AG04449 (cell line): ENCODE measurements around the gene TFCP2.

Experiments
- CTCF ChIA-PET: fragments of 350-600 bp; formaldehyde crosslinking; extraction: SDS; loops from one replicate; lab custom pipeline; 2021; ENCODE audit warnings: antibody characterized with exemption; lab: Yijun Ruan, JAX
- POLR2A ChIA-PET: fragments of 400-600, 350-600 bp; formaldehyde crosslinking; extraction: SDS; loops from one replicate; lab custom pipeline; 2020; ENCODE audit warnings: antibody characterized with exemption, inconsistent platforms; lab: Yijun Ruan, JAX
- DNase-seq: peaks from one replicate; pipeline ENCODE4 v3.0.0-alpha.2; 2010; ENCODE audit warnings: low read depth, low spot score
- H3K4me3 ChIP-seq: 2 replicates; pipeline ENCODE4 v1.5.1; 2011; ENCODE audit warnings: low read depth, mild to moderate bottlenecking, control low read depth, low read length
- CTCF ChIP-seq: IDR thresholded peaks from one replicate; pipeline ENCODE4 v1.5.1; 2011; ENCODE audit warnings: mild to moderate bottlenecking, moderate library complexity, low read length, control low read depth, inconsistent platforms; ENCODE audit not compliant: insufficient read depth; ENCODE audit errors: missing control alignments

Gene TFCP2

GRCh38 chr12:51090705-51091229, 82.2 kb downstream of the TFCP2 start:
- no peak for DNase-seq
- TF ChIP-seq CTCF, result no peak
- CTCF ChIA-PET, result no interaction called here
- no peak overlapping the region for H3K4me3 ChIP-seq
- POLR2A ChIA-PET, result no interaction called here

GRCh38 chr12:51087818-51088217, 85.1 kb downstream of the TFCP2 start:
- ChIA-PET POLR2A (no interaction called here), CTCF (no interaction called here)
- no peak for TF ChIP-seq CTCF
- no peak overlapping the region for H3K4me3 ChIP-seq
- no peak for DNase-seq

- no peak for DNase-seq
- no peak overlapping the region for H3K4me3 ChIP-seq
- CTCF ChIA-PET, result no interaction called here
- TF ChIP-seq CTCF, result no peak
- POLR2A ChIA-PET, result no interaction called here
These were observed 86.0 kb downstream of the TFCP2 start for GRCh38 chr12:51086933-51087332.

- ChIA-PET POLR2A (no interaction called here), CTCF (interaction anchor here (0.9 kb wide), 1 partner anchor 255 kb away, joined by 3 read pairs; no protein-coding TSS in a partner anchor)
- no peak for TF ChIP-seq CTCF
- no peak for DNase-seq
- no peak overlapping the region for H3K4me3 ChIP-seq
These were observed 87.2 kb downstream of the TFCP2 start for GRCh38 chr12:51085757-51086156.

GRCh38 chr12:51083126-51083833, 89.7 kb downstream of the TFCP2 start, which contains the start of gene CSRNP2:
Gene CSRNP2 (minus strand): TSS chr12:51083596. CDS start chr12:51076561, 7,035 bp downstream.
- no peak for TF ChIP-seq CTCF
- H3K4me3 ChIP-seq, result peak within 1 kb of the TSS; percentile 86
- POLR2A ChIA-PET, result interaction anchor here (0.6 to 2.3 kb wide), 29 partner anchors 8 to 310 kb away, joined by 3 to 20 read pairs (median 4); partner anchors contain the start of genes DAZAP2, POU6F1 and SMAGP
- DNase-seq, result peak; percentile 64
- CTCF ChIA-PET, result interaction anchor here (0.9 to 1.0 kb wide), 3 partner anchors 9 to 267 kb away, joined by 3 read pairs; no protein-coding TSS in a partner anchor

GRCh38 chr12:51082561-51083125, 90.3 kb downstream of the TFCP2 start:
- DNase-seq, result no peak
- peak overlapping the region; percentile 86 for H3K4me3 ChIP-seq
- ChIA-PET POLR2A (interaction anchor here (0.6 to 2.3 kb wide), 19 partner anchors 8 to 311 kb away, joined by 3 to 20 read pairs (median 4); partner anchors contain the start of genes DAZAP2, POU6F1 and SMAGP), CTCF (interaction anchor here (0.7 to 1.0 kb wide), 2 partner anchors 9 to 17 kb away, joined by 3 read pairs; no protein-coding TSS in a partner anchor)
- no peak for TF ChIP-seq CTCF
